T-helper 2 cell (primary cell): Measurements from ENCODE around the gene MYOCD.

Experiments used
- DNase-seq, 5 experiments: peaks; one replicate each; pipeline versions ENCODE4 v3.0.0 to v3.0.0-alpha.2; 2012 to 2022

MYOCD gene

DNA sequence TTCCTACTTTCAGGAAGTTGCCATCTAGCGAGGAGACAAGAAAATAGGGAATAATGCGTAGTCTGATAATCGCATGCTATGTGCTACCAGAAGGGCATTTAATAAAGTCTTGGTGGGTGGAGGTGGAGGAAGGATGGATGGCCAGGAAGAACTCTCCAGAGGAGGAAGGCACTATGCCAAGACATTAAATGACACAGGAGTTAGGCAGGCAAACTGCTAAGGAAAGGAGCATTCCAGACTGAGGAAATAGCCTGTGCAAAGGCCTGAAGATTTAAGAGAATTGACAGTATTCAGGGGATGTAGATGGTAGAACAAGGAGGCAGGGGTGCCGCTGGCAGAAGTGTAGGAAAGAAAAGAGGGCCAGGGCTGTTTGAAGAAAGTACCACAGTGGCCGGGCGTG lies 104.3 kb downstream of the MYOCD start:
- DNase-seq: no peak

DNA sequence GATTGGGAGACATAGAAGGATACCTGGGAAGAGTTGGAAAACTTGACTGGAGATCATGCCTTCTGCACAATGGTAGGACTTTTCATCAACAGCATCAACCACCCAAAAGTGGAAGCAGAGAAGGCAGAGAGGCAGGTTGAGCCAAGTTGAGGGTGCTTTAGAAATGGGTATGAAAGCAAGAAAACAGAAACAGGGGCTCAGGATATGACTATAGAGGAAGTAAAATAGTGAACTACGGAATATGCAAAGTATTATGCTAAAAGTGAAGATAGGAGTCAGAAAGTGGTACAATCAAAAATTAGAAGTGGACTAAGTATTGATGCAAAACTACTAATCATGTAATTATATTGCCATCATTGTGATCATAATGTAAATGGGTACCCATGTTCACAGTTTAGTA lies 107.5 kb downstream of the MYOCD start:
- no peak for DNase-seq

- peak in 1 of 5 experiments; percentile 36 for DNase-seq
These were observed 123.4 kb downstream of the MYOCD start for GRCh38 chr17:12789075-12789480.

DNA sequence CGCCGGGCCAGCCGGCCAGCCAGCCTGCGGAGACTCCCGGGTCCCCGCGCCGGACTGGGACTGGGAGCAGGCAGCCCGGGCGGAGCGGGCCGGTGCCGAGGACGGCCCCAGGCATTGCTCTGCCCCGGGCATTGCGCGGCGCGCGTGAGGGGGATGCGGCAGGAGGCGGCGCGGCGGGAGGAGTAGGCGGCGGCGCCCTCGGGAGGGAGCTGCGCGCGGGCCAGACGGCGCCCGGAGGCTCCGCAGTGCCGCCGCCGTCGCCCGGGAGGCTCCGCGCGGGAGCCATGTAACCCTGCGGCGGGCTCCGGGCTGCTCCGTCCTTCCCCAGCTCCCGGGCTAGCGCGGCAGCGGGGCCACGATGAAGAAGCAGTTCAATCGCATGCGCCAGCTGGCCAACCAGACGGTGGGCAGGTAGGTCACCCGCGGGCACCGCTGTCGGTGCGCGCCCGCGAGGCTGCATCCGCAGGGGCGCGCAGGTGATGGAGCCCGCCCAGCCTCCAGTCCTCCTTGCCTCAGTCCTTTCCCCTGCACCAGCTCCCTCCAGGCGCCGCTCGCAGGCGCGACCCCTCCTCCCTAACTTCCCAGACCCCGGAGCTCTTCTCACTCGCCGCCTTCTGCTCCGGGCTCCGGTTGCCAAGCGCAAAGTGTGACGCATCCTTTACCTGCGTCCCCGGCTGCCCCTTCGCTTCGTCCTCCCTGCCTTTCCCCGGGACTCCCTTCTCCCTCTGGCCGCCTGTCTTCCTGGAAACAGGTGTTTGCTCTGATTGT lies 124.0 kb downstream of the MYOCD start, which contains the start of gene ARHGAP44:
TSS of gene ARHGAP44 (plus strand) at position 18 of the 768 bp plus-strand sequence. CDS start at position 359, 341 bp downstream.
- peak in 1 of 5 experiments; percentile 29 for DNase-seq

- DNase-seq: no peak
These were observed 124.8 kb downstream of the MYOCD start for GRCh38 chr17:12790249-12791106.

DNA sequence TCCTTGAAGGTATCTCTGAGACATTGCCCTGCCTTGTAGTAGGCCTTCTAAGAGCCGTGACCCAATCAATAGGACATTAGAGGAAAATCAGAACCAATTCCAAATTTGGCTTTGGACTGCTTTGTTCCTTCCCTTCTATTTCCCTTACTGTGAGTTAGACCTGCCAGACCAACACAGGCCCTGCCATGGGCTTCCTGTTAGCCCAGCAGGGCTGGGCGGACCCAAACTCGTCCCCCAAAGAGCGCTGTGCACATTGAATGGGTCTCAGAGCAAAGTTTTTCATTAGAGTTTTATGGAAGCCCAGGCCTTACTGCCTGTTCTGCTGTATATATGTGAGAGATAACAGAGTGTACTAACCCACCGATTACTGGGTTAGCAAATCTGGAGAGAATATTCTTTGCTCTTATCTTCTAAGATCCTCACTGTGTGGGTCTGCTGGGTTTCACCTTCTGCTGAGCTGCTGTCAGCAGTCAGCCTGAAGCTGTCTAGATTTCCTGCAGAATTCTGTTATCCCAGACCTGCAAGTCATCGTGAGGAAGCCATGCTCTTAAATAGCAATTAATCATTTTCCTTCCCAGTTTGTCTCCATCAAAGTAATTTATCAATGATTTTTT lies 129.3 kb downstream of the MYOCD start:
- no peak for DNase-seq

GRCh38 chr17:12800855-12801365 lies 135.2 kb downstream of the MYOCD start:
- DNase-seq: no peak

DNA sequence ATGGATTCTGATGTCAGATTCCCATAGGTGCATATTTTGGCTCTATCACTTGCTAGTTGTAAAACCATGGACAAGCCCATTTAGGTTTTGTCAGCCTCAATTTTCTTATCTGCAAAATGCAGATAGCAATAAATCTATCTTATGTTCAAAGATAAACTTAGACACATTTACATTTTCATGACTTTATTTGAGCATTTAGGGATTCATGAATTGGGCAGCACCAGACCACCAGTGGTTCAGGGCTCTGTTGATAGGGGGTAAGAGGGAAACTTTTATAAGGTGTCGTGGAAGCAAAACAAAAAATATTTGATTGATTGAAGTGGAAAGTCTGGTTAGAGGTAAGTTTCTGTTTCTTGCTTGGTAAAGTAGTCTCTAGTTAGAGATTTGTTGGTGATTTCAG lies 140.9 kb downstream of the MYOCD start:
- DNase-seq: no peak

- no peak for DNase-seq
These were observed 143.0 kb downstream of the MYOCD start for GRCh38 chr17:12808723-12809122.

DNA sequence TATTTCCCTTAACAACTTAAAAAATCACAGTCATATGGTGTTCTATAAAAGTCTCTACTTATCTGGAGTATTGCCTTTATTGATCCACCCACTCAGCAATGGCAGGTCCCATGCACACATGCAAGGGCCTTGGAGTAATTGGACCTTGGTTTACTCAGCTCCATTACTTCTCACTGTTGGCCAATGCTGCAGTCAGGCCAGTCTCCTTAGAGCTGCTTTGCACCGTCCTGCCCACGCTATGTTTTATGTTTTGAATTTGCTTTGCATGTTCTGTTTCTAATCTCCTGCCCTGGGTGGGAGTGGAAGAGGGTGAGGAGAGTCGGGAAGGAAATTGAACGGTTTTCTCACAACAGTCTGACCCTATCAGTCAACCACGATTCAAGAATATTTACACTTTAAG lies 147.2 kb downstream of the MYOCD start:
- no peak for DNase-seq

DNA sequence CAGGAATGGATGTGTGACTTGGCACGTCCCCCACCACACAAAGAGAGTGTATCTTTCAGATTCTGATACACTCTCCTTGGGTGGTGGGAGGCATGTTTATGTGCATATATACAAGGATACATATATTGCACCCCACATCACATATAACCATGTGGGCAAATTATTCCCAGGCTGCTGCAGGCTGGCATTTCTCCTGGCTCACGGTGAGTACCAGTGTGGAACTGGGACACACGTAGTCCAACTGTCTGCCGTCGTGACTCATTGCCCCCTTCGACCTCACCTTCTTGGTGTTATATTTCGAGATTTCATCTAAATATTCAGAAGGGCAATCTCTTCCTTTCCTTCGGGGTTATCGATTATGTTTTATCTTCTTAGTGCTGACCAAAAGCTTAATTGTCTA lies 148.0 kb downstream of the MYOCD start:
- no peak for DNase-seq

- DNase-seq: no peak
These were observed 149.0 kb downstream of the MYOCD start for GRCh38 chr17:12814718-12815117.

DNA sequence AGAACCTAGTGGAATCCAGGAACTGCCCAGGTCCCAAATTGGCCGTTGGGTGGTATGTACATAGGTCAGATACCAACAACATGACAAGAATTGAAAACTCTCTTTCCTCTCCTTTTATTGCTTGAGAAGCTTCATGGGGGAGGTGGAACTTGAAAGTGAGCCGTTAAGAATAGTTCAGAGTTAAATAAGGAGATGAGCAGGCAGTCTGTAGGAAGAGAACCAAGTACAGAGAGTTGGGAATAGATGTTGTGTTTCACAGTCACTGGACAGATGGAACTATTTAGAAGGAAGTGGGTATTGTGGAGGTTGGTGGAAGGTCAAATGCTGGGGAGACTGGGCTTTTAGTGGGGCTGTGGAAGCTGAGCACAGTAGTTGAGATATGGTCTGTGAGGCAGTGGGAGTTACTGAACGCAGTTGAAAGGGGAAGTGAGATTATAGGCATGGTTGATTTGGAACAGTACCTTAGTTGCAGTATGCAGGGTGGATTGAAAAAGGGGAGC lies 150.0 kb downstream of the MYOCD start:
- DNase-seq: no peak
